Activated CD4-positive, alpha-beta T cell treated with anti-CD3 and anti-CD28 coated beads, Interleukin-2, amount 10 ng/mL, durations not matched to agents 24 days and 14 days (primary cell): ENCODE data around the gene MEIOB. TPM values are rescaled to one million over a fixed set of nuclear protein-coding genes. Genes with fewer than 3 reads are reported as not detected.

ENCODE experiments used
- DNase-seq: peaks from one replicate; pipeline ENCODE4 v3.0.0; 2022
- H3K27ac Mint-ChIP-seq: one replicate; pipeline ENCODE4 v1.8.0; 2022; ENCODE audit warnings: mild to moderate bottlenecking, mixed read lengths
- H3K27me3 Mint-ChIP-seq: one replicate; pipeline ENCODE4 v1.8.0; 2022; ENCODE audit warnings: mixed read lengths
- H3K36me3 Mint-ChIP-seq: one replicate; pipeline ENCODE4 v1.8.0; 2022; ENCODE audit warnings: low read depth, mild to moderate bottlenecking, mixed read lengths
- H3K4me1 Mint-ChIP-seq: one replicate; pipeline ENCODE4 v1.8.0; 2021; ENCODE audit warnings: mixed read lengths
- H3K4me3 Mint-ChIP-seq: one replicate; pipeline ENCODE4 v1.8.0; 2022; ENCODE audit warnings: mild to moderate bottlenecking, moderate library complexity, mixed read lengths
- H3K9me3 Mint-ChIP-seq: one replicate; pipeline ENCODE4 v1.8.0; 2021; ENCODE audit warnings: mixed read lengths
- intact Hi-C: fragments of 100-400 bp; cut with micrococcal nuclease; formaldehyde crosslinking; loops from one replicate; pipeline ENCODE4 v1.15.1; 2023
- total RNA-seq: library from RNA; stranded (reverse); gene quantifications from 2 replicates; pipeline ENCODE4 v1.2.3, GENCODE V29; 2022

The MEIOB gene
- total RNA-seq, 1 donor from 2014 or later: not detected

- DNase-seq: no peak
- no peak overlapping the region for H3K27ac Mint-ChIP-seq
- intact Hi-C loops: no loop called here
- no peak overlapping the region for H3K4me3 Mint-ChIP-seq
- H3K36me3 Mint-ChIP-seq: no peaks in the 10 kb centered on the region
- H3K9me3 Mint-ChIP-seq: no peaks in the 10 kb centered on the region
- H3K27me3 Mint-ChIP-seq: peaks cover 27% of the 10 kb centered on the region
- no peaks in the 10 kb centered on the region for H3K4me1 Mint-ChIP-seq
Observed at GRCh38 chr16:1912215-1912543, 40.2 kb upstream of the MEIOB start.

GRCh38 chr16:1911467-1912214 is 39.7 kb upstream of the MEIOB start:
- H3K4me1 Mint-ChIP-seq: no peaks in the 10 kb centered on the region
- H3K27me3 Mint-ChIP-seq: peaks cover 23% of the 10 kb centered on the region
- no peaks in the 10 kb centered on the region for H3K9me3 Mint-ChIP-seq
- H3K4me3 Mint-ChIP-seq: no peak overlapping the region
- DNase-seq: no peak
- H3K27ac Mint-ChIP-seq: no peak overlapping the region
- H3K36me3 Mint-ChIP-seq: no peaks in the 10 kb centered on the region
- intact Hi-C loops: no loop called here

GRCh38 chr16:1909561-1910231 is 37.7 kb upstream of the MEIOB start:
- Mint-ChIP-seq H3K36me3 (no peaks in the 10 kb centered on the region), H3K4me1 (no peaks in the 10 kb centered on the region), H3K27me3 (peaks cover 8% of the 10 kb centered on the region), H3K27ac (no peak overlapping the region), H3K4me3 (no peak overlapping the region), H3K9me3 (no peaks in the 10 kb centered on the region)
- DNase-seq: no peak
- intact Hi-C loops: no loop called here

GRCh38 chr16:1908983-1909382 is 37.0 kb upstream of the MEIOB start:
- intact Hi-C loops: no loop called here
- peaks cover 6% of the 10 kb centered on the region for H3K27me3 Mint-ChIP-seq
- H3K4me3 Mint-ChIP-seq: no peak overlapping the region

GRCh38 chr16:1908184-1908583 is 36.2 kb upstream of the MEIOB start:
- intact Hi-C loops: no loop called here
- H3K4me1 Mint-ChIP-seq: no peaks in the 10 kb centered on the region

More at GRCh38 chr16:1908983-1909382, 37.0 kb upstream of the MEIOB start:
- Mint-ChIP-seq H3K27ac (no peak overlapping the region), H3K4me1 (no peaks in the 10 kb centered on the region), H3K36me3 (no peaks in the 10 kb centered on the region), H3K9me3 (no peaks in the 10 kb centered on the region)
- DNase-seq: no peak

GRCh38 chr16:1907226-1907860 is 35.4 kb upstream of the MEIOB start:
- H3K4me3 Mint-ChIP-seq: no peak overlapping the region
- no peak for DNase-seq
- H3K36me3 Mint-ChIP-seq: no peaks in the 10 kb centered on the region
- intact Hi-C loops: no loop called here
- H3K9me3 Mint-ChIP-seq: no peaks in the 10 kb centered on the region
- peaks cover 6% of the 10 kb centered on the region for H3K27me3 Mint-ChIP-seq
- no peaks in the 10 kb centered on the region for H3K4me1 Mint-ChIP-seq
- H3K27ac Mint-ChIP-seq: no peak overlapping the region

More at GRCh38 chr16:1908184-1908583, 36.2 kb upstream of the MEIOB start:
- DNase-seq: no peak
- peaks cover 6% of the 10 kb centered on the region for H3K27me3 Mint-ChIP-seq
- no peaks in the 10 kb centered on the region for H3K9me3 Mint-ChIP-seq
- H3K4me3 Mint-ChIP-seq: no peak overlapping the region
- H3K27ac Mint-ChIP-seq: no peak overlapping the region
- H3K36me3 Mint-ChIP-seq: no peaks in the 10 kb centered on the region

GRCh38 chr16:1906846-1907165 is 34.8 kb upstream of the MEIOB start:
- peaks cover 6% of the 10 kb centered on the region for H3K27me3 Mint-ChIP-seq
- intact Hi-C loops: no loop called here
- H3K4me1 Mint-ChIP-seq: no peaks in the 10 kb centered on the region
- H3K4me3 Mint-ChIP-seq: no peak overlapping the region
- no peaks in the 10 kb centered on the region for H3K36me3 Mint-ChIP-seq
- H3K27ac Mint-ChIP-seq: no peak overlapping the region
- no peak for DNase-seq
- H3K9me3 Mint-ChIP-seq: no peaks in the 10 kb centered on the region

GRCh38 chr16:1906055-1906845 is 34.3 kb upstream of the MEIOB start:
- Mint-ChIP-seq H3K4me3 (no peak overlapping the region), H3K27ac (no peak overlapping the region), H3K9me3 (no peaks in the 10 kb centered on the region), H3K27me3 (peaks cover 6% of the 10 kb centered on the region), H3K36me3 (no peaks in the 10 kb centered on the region), H3K4me1 (no peaks in the 10 kb centered on the region)
- intact Hi-C loops: no loop called here
- DNase-seq: no peak

GRCh38 chr16:1903845-1904840 is 32.2 kb upstream of the MEIOB start:
- intact Hi-C loops: no loop called here
- H3K9me3 Mint-ChIP-seq: no peaks in the 10 kb centered on the region

GRCh38 chr16:1903220-1903574 is 31.2 kb upstream of the MEIOB start:
- Mint-ChIP-seq H3K9me3 (no peaks in the 10 kb centered on the region), H3K27ac (no peak overlapping the region)
- intact Hi-C loops: no loop called here

More at GRCh38 chr16:1903845-1904840, 32.2 kb upstream of the MEIOB start:
- DNase-seq: no peak
- H3K27ac Mint-ChIP-seq: no peak overlapping the region
- H3K4me3 Mint-ChIP-seq: no peak overlapping the region
- no peaks in the 10 kb centered on the region for H3K36me3 Mint-ChIP-seq
- H3K27me3 Mint-ChIP-seq: peaks cover 6% of the 10 kb centered on the region
- no peaks in the 10 kb centered on the region for H3K4me1 Mint-ChIP-seq

GRCh38 chr16:1902547-1903219 is 30.7 kb upstream of the MEIOB start:
- peaks cover 1% of the 10 kb centered on the region for H3K27me3 Mint-ChIP-seq
- H3K4me1 Mint-ChIP-seq: no peaks in the 10 kb centered on the region
- no peak overlapping the region for H3K4me3 Mint-ChIP-seq
- H3K27ac Mint-ChIP-seq: no peak overlapping the region
- DNase-seq: no peak
- no peaks in the 10 kb centered on the region for H3K9me3 Mint-ChIP-seq
- intact Hi-C loops: no loop called here
- no peaks in the 10 kb centered on the region for H3K36me3 Mint-ChIP-seq

More at GRCh38 chr16:1903220-1903574, 31.2 kb upstream of the MEIOB start:
- no peak for DNase-seq
- Mint-ChIP-seq H3K4me1 (no peaks in the 10 kb centered on the region), H3K36me3 (no peaks in the 10 kb centered on the region), H3K4me3 (no peak overlapping the region), H3K27me3 (peaks cover 1% of the 10 kb centered on the region)

- Mint-ChIP-seq H3K27ac (no peak overlapping the region), H3K4me1 (no peaks in the 10 kb centered on the region), H3K4me3 (no peak overlapping the region), H3K36me3 (no peaks in the 10 kb centered on the region), H3K9me3 (no peaks in the 10 kb centered on the region), H3K27me3 (peaks cover 2% of the 10 kb centered on the region)
- DNase-seq: no peak
- intact Hi-C loops: no loop called here
Observed at GRCh38 chr16:1900452-1900774, 28.4 kb upstream of the MEIOB start.
